Adipocyte (in vitro differentiated cells): ENCODE results near the gene PWWP3B.
A peak's percentile ranks its signal among the peaks of the same experiment; 100 is the strongest.
"Not testable (repeated sequence)": the region's sequence is repeated elsewhere in the genome, so short reads cannot be mapped to it uniquely, and the experiment has no call there.

ENCODE experiments used
- DNase-seq: peaks from one replicate; pipeline ENCODE4 v3.0.0-alpha.2; 2015; ENCODE audit warnings: low read depth
- H3K27me3 ChIP-seq: replicated peaks from 2 replicates; pipeline ENCODE4 v1.7.0; 2013; ENCODE audit warnings: mild to moderate bottlenecking, low read length, moderate library complexity; ENCODE audit not compliant: control insufficient read depth, insufficient read depth
- H3K36me3 ChIP-seq: 2 replicates; pipeline ENCODE4 v1.7.0; 2013; ENCODE audit warnings: low read length, mild to moderate bottlenecking, moderate library complexity; ENCODE audit not compliant: control insufficient read depth, insufficient read depth, severe bottlenecking
- H3K4me1 ChIP-seq: 2 replicates; pipeline ENCODE4 v1.7.0; 2013; ENCODE audit warnings: mild to moderate bottlenecking, low read length, moderate library complexity; ENCODE audit not compliant: control insufficient read depth, insufficient read depth
- H3K4me3 ChIP-seq: 2 replicates; pipeline ENCODE4 v1.7.0; 2013; ENCODE audit warnings: mild to moderate bottlenecking, low read length, moderate library complexity
- H3K9ac ChIP-seq: 2 replicates; pipeline ENCODE4 v1.7.0; 2013; ENCODE audit warnings: mild to moderate bottlenecking, low read length, moderate library complexity
- H3K9me3 ChIP-seq: 2 replicates; pipeline ENCODE4 v1.7.0; 2013; ENCODE audit warnings: mild to moderate bottlenecking, low read length, moderate library complexity; ENCODE audit not compliant: control insufficient read depth

The PWWP3B gene

GRCh38 chrX:106168107-106168506 is at the start of gene PWWP3B:
PWWP3B (plus strand) TSS chrX:106168305; CDS start chrX:106205433, 37,128 bp downstream.
- H3K36me3 ChIP-seq = no peaks in the 10 kb centered on the region
- no peak for DNase-seq

GRCh38 chrX:106139048-106139447 is 29.1 kb upstream of the PWWP3B start:
- H3K4me1 ChIP-seq = no peaks in the 10 kb centered on the region
- peaks cover 21% of the 10 kb centered on the region for H3K9me3 ChIP-seq
- no peak for DNase-seq
- H3K27me3 ChIP-seq = peaks cover 6% of the 10 kb centered on the region
- no peak overlapping the region for H3K4me3 ChIP-seq
- H3K9ac ChIP-seq = no peak overlapping the region
- H3K36me3 ChIP-seq = no peaks in the 10 kb centered on the region

More at GRCh38 chrX:106168107-106168506, at the start of gene PWWP3B:
- H3K4me1 ChIP-seq = no peaks in the 10 kb centered on the region
- H3K4me3 ChIP-seq = peak within 1 kb of the TSS; percentile 54
- H3K9me3 ChIP-seq = no peaks in the 10 kb centered on the region
- H3K9ac ChIP-seq = no peak within 1 kb of the TSS
- H3K27me3 ChIP-seq = peaks cover 32% of the 10 kb centered on the region

GRCh38 chrX:106144755-106145639 is 23.1 kb upstream of the PWWP3B start:
- Histone ChIP-seq H3K27me3 (peaks cover 6% of the 10 kb centered on the region), H3K36me3 (no peaks in the 10 kb centered on the region), H3K9me3 (peaks cover 25% of the 10 kb centered on the region), H3K9ac (no peak overlapping the region), H3K4me3 (no peak overlapping the region), H3K4me1 (no peaks in the 10 kb centered on the region)
- no peak for DNase-seq

GRCh38 chrX:106150701-106151100 is 17.4 kb upstream of the PWWP3B start:
- no peaks in the 10 kb centered on the region for H3K36me3 ChIP-seq
- peaks cover 2% of the 10 kb centered on the region for H3K9me3 ChIP-seq
- H3K27me3 ChIP-seq = peaks cover 13% of the 10 kb centered on the region
- no peak overlapping the region for H3K4me3 ChIP-seq
- H3K4me1 ChIP-seq = no peaks in the 10 kb centered on the region
- H3K9ac ChIP-seq = no peak overlapping the region
- DNase-seq = no peak

- Histone ChIP-seq H3K4me3 (no peak overlapping the region), H3K9me3 (no peaks in the 10 kb centered on the region), H3K4me1 (no peaks in the 10 kb centered on the region), H3K9ac (no peak overlapping the region), H3K36me3 (no peaks in the 10 kb centered on the region), H3K27me3 (peaks cover 13% of the 10 kb centered on the region)
- DNase-seq = no peak
These were observed 8.2 kb upstream of the PWWP3B start for GRCh38 chrX:106159861-106160282.

- H3K4me1 ChIP-seq = no peaks in the 10 kb centered on the region
- no peak overlapping the region for H3K4me3 ChIP-seq
- H3K9me3 ChIP-seq = no peaks in the 10 kb centered on the region
- peak; percentile 29 for DNase-seq
- H3K9ac ChIP-seq = no peak overlapping the region
- H3K27me3 ChIP-seq = peaks cover 34% of the 10 kb centered on the region
- no peaks in the 10 kb centered on the region for H3K36me3 ChIP-seq
These were observed 2.2 kb downstream of the PWWP3B start for GRCh38 chrX:106170318-106170717.

- no peaks in the 10 kb centered on the region for H3K4me1 ChIP-seq
- no peaks in the 10 kb centered on the region for H3K36me3 ChIP-seq
- H3K27me3 ChIP-seq = peaks cover 34% of the 10 kb centered on the region
- H3K9ac ChIP-seq = no peak overlapping the region
- DNase-seq = no peak
- H3K9me3 ChIP-seq = no peaks in the 10 kb centered on the region
- H3K4me3 ChIP-seq = no peak overlapping the region
These were observed 3.3 kb downstream of the PWWP3B start for GRCh38 chrX:106171293-106171820.

- Histone ChIP-seq H3K36me3 (no peaks in the 10 kb centered on the region), H3K4me3 (peak overlapping the region; percentile 59), H3K27me3 (peaks cover 35% of the 10 kb centered on the region), H3K9ac (peak overlapping the region; percentile 40), H3K9me3 (no peaks in the 10 kb centered on the region), H3K4me1 (no peaks in the 10 kb centered on the region)
- DNase-seq = no peak
These were observed 9.2 kb downstream of the PWWP3B start for GRCh38 chrX:106177106-106177981.

GRCh38 chrX:106177982-106178321 is 9.8 kb downstream of the PWWP3B start:
- no peak overlapping the region for H3K4me3 ChIP-seq
- DNase-seq = no peak
- H3K4me1 ChIP-seq = no peaks in the 10 kb centered on the region
- H3K27me3 ChIP-seq = peaks cover 35% of the 10 kb centered on the region
- H3K9me3 ChIP-seq = no peaks in the 10 kb centered on the region
- no peak overlapping the region for H3K9ac ChIP-seq
- H3K36me3 ChIP-seq = no peaks in the 10 kb centered on the region

GRCh38 chrX:106178826-106179225 is 10.7 kb downstream of the PWWP3B start:
- no peaks in the 10 kb centered on the region for H3K36me3 ChIP-seq
- H3K4me3 ChIP-seq = no peak overlapping the region
- H3K4me1 ChIP-seq = no peaks in the 10 kb centered on the region
- H3K9ac ChIP-seq = no peak overlapping the region
- H3K9me3 ChIP-seq = no peaks in the 10 kb centered on the region
- no peak for DNase-seq
- peaks cover 35% of the 10 kb centered on the region for H3K27me3 ChIP-seq

- not testable (repeated sequence) for H3K9ac ChIP-seq, DNase-seq
These were observed 15.6 kb downstream of the PWWP3B start for GRCh38 chrX:106183685-106184084.

More at GRCh38 chrX:106183685-106184084, 15.6 kb downstream of the PWWP3B start:
- not testable (repeated sequence) for H3K4me1 ChIP-seq, H3K9me3 ChIP-seq, H3K4me3 ChIP-seq, H3K36me3 ChIP-seq
- peaks cover 15% of the 10 kb centered on the region for H3K27me3 ChIP-seq
